ENCODE data around the gene NEDD4L. TPM values are rescaled to one million over a fixed set of nuclear protein-coding genes. Genes with fewer than 3 reads are reported as not detected.
A peak's percentile ranks its signal among the peaks of the same experiment; 100 is the strongest.

Gene NEDD4L
- total RNA-seq, 1 experiment from 2014 or later, result 108 TPM

DNA sequence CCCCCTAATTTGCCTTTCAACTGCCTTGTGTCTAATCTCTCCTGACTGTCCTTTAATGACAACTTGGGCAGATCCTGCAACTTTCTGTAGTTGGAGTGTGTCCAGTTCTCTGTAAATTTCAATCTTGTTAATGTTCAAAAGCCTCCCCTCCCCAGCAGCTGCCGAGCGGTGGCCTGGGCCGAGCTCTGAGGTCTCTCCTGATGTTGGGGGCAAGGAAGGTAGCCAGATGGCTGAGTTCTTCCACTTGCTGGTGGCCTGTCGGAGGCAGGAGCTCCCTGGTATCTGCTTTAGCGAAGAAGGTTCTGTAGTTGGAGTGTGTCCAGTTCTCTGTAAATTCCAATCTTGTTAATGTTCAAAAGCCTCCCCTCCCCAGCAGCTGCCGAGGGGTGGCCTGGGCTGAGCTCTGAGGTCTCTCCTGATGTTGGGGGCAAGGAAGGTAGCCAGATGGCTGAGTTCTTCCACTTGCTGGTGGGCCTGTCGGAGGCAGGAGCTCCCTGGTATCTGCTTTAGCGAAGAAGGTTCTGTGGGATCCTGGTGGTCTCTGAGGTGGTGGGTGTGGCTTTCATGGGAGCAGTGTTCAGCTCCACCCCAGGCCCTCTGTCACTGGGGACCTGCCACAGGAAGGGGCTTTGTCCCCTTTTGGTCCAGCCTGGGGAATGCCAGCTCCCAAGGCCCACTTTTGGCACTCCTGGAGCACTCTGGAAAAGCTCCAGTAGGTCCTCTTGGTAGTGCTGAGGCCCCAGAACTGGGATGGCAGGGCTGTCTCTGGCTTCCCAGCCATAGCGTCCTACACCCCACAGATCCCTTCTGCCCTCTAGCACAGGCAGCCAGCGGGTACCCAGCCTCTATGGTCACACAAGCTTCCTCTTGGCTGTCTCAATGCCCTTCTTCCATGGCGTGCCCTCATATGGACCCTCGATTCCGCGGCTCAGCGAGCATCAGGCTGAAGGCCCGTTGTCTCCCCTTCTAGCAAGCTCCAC lies 373.0 kb downstream of the NEDD4L start:
- POLR2A ChIA-PET, result interaction anchor here (0.7 kb wide), 1 partner anchor 127 kb away, joined by 3 read pairs; no protein-coding TSS in a partner anchor
- TSS peak; percentile 60 for BruUV-seq (replicated peaks)
- no peaks in the 10 kb centered on the region for H3K36me3 Mint-ChIP-seq (ENCODE audit: insufficient read depth, unreplicated experiment)
- CTCF ChIA-PET, result interaction anchor here (0.7 to 1.5 kb wide), 2 partner anchors 15 to 80 kb away, joined by 3 to 4 read pairs; no protein-coding TSS in a partner anchor
- H3K9me3 Mint-ChIP-seq (ENCODE audit: unreplicated experiment), result peaks cover 9% of the 10 kb centered on the region
- H3K27me3 Mint-ChIP-seq (ENCODE audit: insufficient read depth, unreplicated experiment), result no peaks in the 10 kb centered on the region
- H3K27ac Mint-ChIP-seq (ENCODE audit: low read depth, unreplicated experiment), result peak overlapping the region; percentile 69
- peak; percentile 41 for DNase-seq (ENCODE audit: unreplicated experiment)
- H3K4me3 Mint-ChIP-seq (ENCODE audit: unreplicated experiment), result peak overlapping the region; percentile 43
- TF ChIP-seq, protein P1, sequence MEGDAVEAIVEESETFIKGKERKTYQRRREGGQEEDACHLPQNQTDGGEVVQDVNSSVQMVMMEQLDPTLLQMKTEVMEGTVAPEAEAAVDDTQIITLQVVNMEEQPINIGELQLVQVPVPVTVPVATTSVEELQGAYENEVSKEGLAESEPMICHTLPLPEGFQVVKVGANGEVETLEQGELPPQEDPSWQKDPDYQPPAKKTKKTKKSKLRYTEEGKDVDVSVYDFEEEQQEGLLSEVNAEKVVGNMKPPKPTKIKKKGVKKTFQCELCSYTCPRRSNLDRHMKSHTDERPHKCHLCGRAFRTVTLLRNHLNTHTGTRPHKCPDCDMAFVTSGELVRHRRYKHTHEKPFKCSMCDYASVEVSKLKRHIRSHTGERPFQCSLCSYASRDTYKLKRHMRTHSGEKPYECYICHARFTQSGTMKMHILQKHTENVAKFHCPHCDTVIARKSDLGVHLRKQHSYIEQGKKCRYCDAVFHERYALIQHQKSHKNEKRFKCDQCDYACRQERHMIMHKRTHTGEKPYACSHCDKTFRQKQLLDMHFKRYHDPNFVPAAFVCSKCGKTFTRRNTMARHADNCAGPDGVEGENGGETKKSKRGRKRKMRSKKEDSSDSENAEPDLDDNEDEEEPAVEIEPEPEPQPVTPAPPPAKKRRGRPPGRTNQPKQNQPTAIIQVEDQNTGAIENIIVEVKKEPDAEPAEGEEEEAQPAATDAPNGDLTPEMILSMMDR (IDR thresholded peaks at IDR 0.05; ENCODE audit: unreplicated experiment), result no peak
- peaks cover 39% of the 10 kb centered on the region for H3K4me1 Mint-ChIP-seq (ENCODE audit: insufficient read depth, unreplicated experiment)
- intact Hi-C loops (cut with micrococcal nuclease), result no loop called here

DNA sequence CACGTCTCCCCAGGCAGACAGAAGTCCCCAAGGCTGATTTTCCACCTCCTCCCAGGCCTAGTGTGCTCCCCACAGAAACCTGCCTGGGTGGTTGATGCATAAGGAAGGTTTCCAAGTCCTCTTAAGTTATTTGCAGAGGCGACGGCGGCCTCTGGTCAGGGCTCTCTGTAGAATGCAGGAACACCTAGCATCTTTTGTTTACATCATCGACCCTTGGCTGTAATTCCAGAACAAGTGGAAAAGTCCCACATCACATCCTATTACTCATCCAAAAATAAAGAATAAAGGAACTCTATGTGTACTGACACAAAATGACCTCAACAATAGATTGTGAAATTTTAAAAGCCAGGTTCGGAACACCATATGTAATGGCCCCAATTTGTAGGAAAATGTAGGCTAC lies 373.7 kb downstream of the NEDD4L start:
- Mint-ChIP-seq H3K9me3 (ENCODE audit: unreplicated experiment) (peaks cover 9% of the 10 kb centered on the region), H3K4me1 (ENCODE audit: insufficient read depth, unreplicated experiment) (peaks cover 39% of the 10 kb centered on the region), H3K36me3 (ENCODE audit: insufficient read depth, unreplicated experiment) (no peaks in the 10 kb centered on the region), H3K27ac (ENCODE audit: low read depth, unreplicated experiment) (peak overlapping the region; percentile 69), H3K4me3 (ENCODE audit: unreplicated experiment) (peak overlapping the region; percentile 7), H3K27me3 (ENCODE audit: insufficient read depth, unreplicated experiment) (no peaks in the 10 kb centered on the region)
- DNase-seq (ENCODE audit: unreplicated experiment), result peak; percentile 90
- CTCF ChIA-PET, result interaction anchor here (1.5 kb wide), 1 partner anchor 79 kb away, joined by 3 read pairs; no protein-coding TSS in a partner anchor
- POLR2A ChIA-PET, result no interaction called here
- BruUV-seq (replicated peaks), result no TSS peak
- intact Hi-C loops (cut with micrococcal nuclease), result no loop called here
- TF ChIP-seq, protein P1 (IDR thresholded peaks at IDR 0.05; ENCODE audit: unreplicated experiment), result no peak

DNA sequence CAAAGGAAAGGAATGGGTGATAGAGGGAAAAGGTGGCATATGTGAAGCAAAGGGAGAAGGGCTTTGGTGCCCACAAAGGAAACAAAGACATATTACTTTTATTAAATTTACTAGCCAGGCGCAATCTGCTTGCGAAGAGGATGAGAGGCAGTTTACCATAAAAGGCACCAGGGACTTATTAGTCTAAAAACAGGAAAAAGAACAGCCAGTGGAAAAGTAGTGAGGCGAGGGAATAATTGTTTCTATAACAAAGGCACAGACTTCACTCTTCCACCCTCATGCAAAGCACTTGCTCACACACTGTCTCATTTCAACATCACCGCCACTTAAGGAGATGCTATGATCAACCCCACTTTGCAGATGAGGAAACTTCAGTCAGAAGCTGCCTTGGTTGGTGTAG lies 374.3 kb downstream of the NEDD4L start:
- Mint-ChIP-seq H3K27me3 (ENCODE audit: insufficient read depth, unreplicated experiment) (no peaks in the 10 kb centered on the region), H3K4me1 (ENCODE audit: insufficient read depth, unreplicated experiment) (peaks cover 39% of the 10 kb centered on the region), H3K4me3 (ENCODE audit: unreplicated experiment) (no peak overlapping the region), H3K27ac (ENCODE audit: low read depth, unreplicated experiment) (peak overlapping the region; percentile 69), H3K9me3 (ENCODE audit: unreplicated experiment) (peaks cover 9% of the 10 kb centered on the region), H3K36me3 (ENCODE audit: insufficient read depth, unreplicated experiment) (no peaks in the 10 kb centered on the region)
- POLR2A ChIA-PET, result no interaction called here
- intact Hi-C loops (cut with micrococcal nuclease), result no loop called here
- BruUV-seq (replicated peaks), result no TSS peak
- no peak for DNase-seq (ENCODE audit: unreplicated experiment)
- CTCF ChIA-PET, result no interaction called here
- TF ChIP-seq, protein P1 (IDR thresholded peaks at IDR 0.05; ENCODE audit: unreplicated experiment), result no peak

DNA sequence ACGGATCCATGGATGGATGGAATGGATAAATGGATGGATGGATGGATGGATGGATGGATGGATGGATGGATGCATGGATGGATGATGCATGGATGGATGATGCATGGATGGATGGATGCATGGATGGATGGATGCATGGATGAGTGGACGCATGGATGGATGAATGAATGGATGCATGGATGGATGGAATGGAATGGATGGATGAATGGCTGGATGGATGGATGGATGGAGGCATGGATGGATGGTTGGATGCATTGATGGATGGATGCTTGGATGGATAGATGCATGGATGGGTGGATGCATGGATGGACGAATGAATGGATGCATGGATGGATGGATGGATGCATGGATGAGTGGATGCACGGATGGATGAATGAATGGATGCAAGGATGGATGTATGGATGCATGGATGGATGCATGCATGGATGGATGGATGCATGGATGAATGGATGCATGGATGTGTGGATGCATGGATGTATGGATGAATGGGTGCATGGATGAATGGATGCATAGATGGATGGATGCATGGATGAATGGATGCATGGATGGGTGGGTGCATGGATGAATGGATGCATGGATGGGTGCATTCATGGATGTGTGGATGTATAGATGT lies 375.7 kb downstream of the NEDD4L start:
- peaks cover 9% of the 10 kb centered on the region for H3K9me3 Mint-ChIP-seq (ENCODE audit: unreplicated experiment)
- H3K4me1 Mint-ChIP-seq (ENCODE audit: insufficient read depth, unreplicated experiment), result peaks cover 30% of the 10 kb centered on the region
- H3K4me3 Mint-ChIP-seq (ENCODE audit: unreplicated experiment), result no peak overlapping the region
- TF ChIP-seq, protein P1 (IDR thresholded peaks at IDR 0.05; ENCODE audit: unreplicated experiment), result no peak
- ChIA-PET CTCF (interaction anchor here (0.6 kb wide), 2 partner anchors 60 to 193 kb away, joined by 3 to 4 read pairs; no protein-coding TSS in a partner anchor), POLR2A (interaction anchor here (0.6 to 0.9 kb wide), 2 partner anchors 140 to 349 kb away, joined by 3 to 4 read pairs; no protein-coding TSS in a partner anchor)
- no peak for DNase-seq (ENCODE audit: unreplicated experiment)
- no peaks in the 10 kb centered on the region for H3K36me3 Mint-ChIP-seq (ENCODE audit: insufficient read depth, unreplicated experiment)
- H3K27me3 Mint-ChIP-seq (ENCODE audit: insufficient read depth, unreplicated experiment), result no peaks in the 10 kb centered on the region
- intact Hi-C loops (cut with micrococcal nuclease), result no loop called here
- BruUV-seq (replicated peaks), result no TSS peak
- H3K27ac Mint-ChIP-seq (ENCODE audit: low read depth, unreplicated experiment), result no peak overlapping the region

Data from MCF 10A (cell line).